Tibial nerve (tissue), 4 donors: ENCODE measurements around the gene CTNNA2.

Experiments
- CTCF ChIP-seq, 5 experiments: fragments of 200-600 bp in 3 of 5; fragments of 450-650 bp in 2 of 5; sonication (generic) in 3 of 5; IDR thresholded peaks; one replicate each; pipeline ENCODE4 v1.5.1; 2016 to 2019; ENCODE audit warnings: antibody characterized with exemption in 5 of 5, mild to moderate bottlenecking in 3 of 5, moderate library complexity in 2 of 5
- EP300 ChIP-seq, 2 donors: sonication (generic); formaldehyde crosslinking; IDR thresholded peaks; one replicate each; pipeline ENCODE4 v1.6.1; 2017; ENCODE audit warnings: antibody characterized with exemption in 2 of 2, mild to moderate bottlenecking in 1 of 2
- POLR2A ChIP-seq, 2 donors: fragments of 450-650 bp; IDR thresholded peaks; one replicate each; pipeline ENCODE4 v1.6.1; 2017; ENCODE audit warnings: antibody characterized with exemption in 2 of 2, mild to moderate bottlenecking in 2 of 2, moderate library complexity in 2 of 2

DNA sequence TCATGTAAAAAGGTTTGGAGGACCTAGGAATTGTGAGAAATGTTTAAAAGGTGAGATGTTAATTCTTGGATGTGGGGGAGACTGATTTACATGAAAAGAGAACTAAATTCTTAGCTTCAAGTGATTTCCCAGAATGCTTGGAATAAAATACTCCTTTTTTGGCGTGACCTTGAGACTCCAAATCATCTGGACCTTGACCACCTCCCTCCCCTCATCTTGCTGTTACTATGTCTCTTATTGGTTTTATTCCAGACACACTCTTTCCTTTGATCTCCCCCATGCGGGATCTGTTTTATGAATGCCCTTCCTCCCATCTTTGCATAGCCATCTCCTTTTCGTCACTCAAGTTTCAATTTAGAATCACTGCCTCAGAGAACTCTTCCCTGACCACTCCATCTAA is 811.7 kb downstream of the CTNNA2 start:
- TF ChIP-seq POLR2A (IDR thresholded peaks at IDR 0.05) (no peak), CTCF (IDR thresholded peaks at IDR 0.05) (no peak), EP300 (IDR thresholded peaks at IDR 0.05) (no peak)
